Psoas muscle (tissue), 8 donors: ENCODE measurements around the gene STK39. TPM values are rescaled to one million over a fixed set of nuclear protein-coding genes. Genes with fewer than 3 reads are reported as not detected.
A peak's percentile ranks its signal among the peaks of the same experiment; 100 is the strongest.

ENCODE experiments used
- ATAC-seq, 4 donors: fragments of 200-7000 bp; cut with Tn5 transposase; one replicate each; pipeline ENCODE4 v1.9.1; 2020; ENCODE audit warnings: moderate library complexity in 3 of 4, mild to moderate bottlenecking in 2 of 4
- DNase-seq, 2 donors: peaks; one replicate each; pipeline ENCODE4 v3.0.0-alpha.2; 2020
- H3K27ac ChIP-seq: fragments of 200-600 bp; one replicate; pipeline ENCODE4 v1.8.0; 2022
- H3K27me3 ChIP-seq, 3 donors: fragments of 200-600 bp in 1 of 3; one replicate each; pipeline versions ENCODE4 v1.6.1 to v1.8.0; 2013 to 2022; ENCODE audit warnings: low read length in 2 of 3, mild to moderate bottlenecking in 2 of 3, moderate library complexity in 1 of 3; ENCODE audit not compliant: insufficient read depth in 3 of 3
- H3K36me3 ChIP-seq, 2 donors: fragments of 200-600 bp in 1 of 2; one replicate each; pipeline versions ENCODE4 v1.6.1 to v1.8.0; 2013 to 2022; ENCODE audit warnings: low read depth in 1 of 2, mild to moderate bottlenecking in 1 of 2, moderate library complexity in 1 of 2; ENCODE audit not compliant: insufficient read depth in 1 of 2
- H3K4me1 ChIP-seq: fragments of 200-600 bp; one replicate; pipeline ENCODE4 v1.8.0; 2022
- H3K4me3 ChIP-seq: fragments of 200-600 bp; one replicate; pipeline ENCODE4 v1.8.0; 2022; ENCODE audit warnings: mild to moderate bottlenecking
- H3K9me3 ChIP-seq: fragments of 200-600 bp; one replicate; pipeline ENCODE4 v1.8.0; 2022
- WGBS, 3 donors: extraction: QIAGEN DNeasy Blood & Tissue Kit; methylation state at CpG; one replicate each; pipeline versions ENCODE4 v1.1.6 to v1.1.7; 2013; 5-methylcytosine and 5-hydroxymethylcytosine counted together
- intact Hi-C, 2 donors: fragments of 100-400 bp; cut with DNase I; formaldehyde crosslinking; loops; one replicate each; pipeline versions ENCODE4 v1.11.0 to v1.14.2; 2022
- polyA plus RNA-seq, 3 donors: library from polyadenylated mRNA; stranded (reverse); fragments of 200-250 nt; gene quantifications; one replicate each; pipeline ENCODE4 v1.2.3, GENCODE V29; 2013
- total RNA-seq, 4 donors: library from RNA; stranded (reverse); fragmentation: NEBNext Ultra II Directional in 2 of 4; extraction: Animal tissue kit (Norgen Biotek cat#: 25700) in 2 of 4; gene quantifications; one replicate each; pipeline versions ENCODE4 v1.2.1 to v1.2.4, GENCODE V29; 2021 to 2023
- TF ChIP-seq, protein P1 (sequence below): fragments of 200-600 bp; IDR thresholded peaks from one replicate; pipeline ENCODE4 v1.8.0; 2022; ENCODE audit warnings: antibody characterized with exemption
- donor health status: healthy with polysubstance abuse.
- donor health status: DM: no; HTN: no; CAD: no; lungs with moderate emphysema.
- donor health status: Bipolar disorder and iron deficiency.
- donor health status: healthy.
- donor health status: DM: yes; HTN: yes; CAD: no.
- donor health status: DM: no; HTN: no; CAD: no.
- donor health status: DM: no; HTN: no; CAD: no.
- donor health status: DM: yes; HTN: yes; CAD: no.

Gene STK39
- total and polyA plus RNA-seq, 7 donors = 2.3 to 10.0 (median 4.9) TPM

DNA sequence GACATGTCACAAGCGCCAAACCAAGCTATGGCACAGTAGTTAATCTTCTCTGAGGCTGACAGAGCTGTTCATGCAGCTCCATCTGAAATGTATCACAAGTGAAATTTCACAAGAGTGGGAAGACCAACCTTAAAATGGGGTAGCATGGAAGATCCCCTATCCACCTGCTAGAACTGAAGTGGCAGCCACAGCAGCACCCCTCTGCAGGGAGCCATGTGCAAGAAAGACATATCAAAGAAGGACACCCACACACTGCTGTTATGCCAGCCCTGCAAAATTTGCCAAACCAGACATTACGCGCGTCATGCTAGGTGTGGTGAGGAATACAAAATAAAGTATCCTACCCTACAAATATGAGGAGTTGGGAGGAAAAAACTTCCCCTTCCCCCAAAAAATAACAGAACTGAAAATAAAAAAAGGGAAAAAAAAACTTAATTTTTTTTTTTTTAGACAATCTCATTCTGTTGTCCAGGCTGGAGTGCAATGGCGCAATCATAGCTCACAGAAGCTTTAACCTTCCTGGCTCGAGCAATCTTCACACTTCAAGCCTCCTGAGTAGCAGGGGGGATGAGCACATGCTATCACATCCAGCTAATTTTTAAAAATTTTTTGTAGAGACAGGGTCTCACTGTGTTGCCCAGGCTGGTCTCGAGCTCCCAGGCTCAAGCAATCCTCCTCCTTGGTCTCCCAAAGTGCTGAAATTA is 76.2 kb downstream of the STK39 start:
- no peaks in the 10 kb centered on the region for H3K27me3 ChIP-seq
- DNase-seq = no peak
- WGBS, 3 donors = 84 to 94% (median 89%) methylated on average over 7 of the region's 7 CpGs
- no peaks in the 10 kb centered on the region for H3K4me1 ChIP-seq
- no peak overlapping the region for H3K4me3 ChIP-seq
- intact Hi-C loops = no loop called here
- H3K36me3 ChIP-seq = no peaks in the 10 kb centered on the region
- TF ChIP-seq, protein P1, sequence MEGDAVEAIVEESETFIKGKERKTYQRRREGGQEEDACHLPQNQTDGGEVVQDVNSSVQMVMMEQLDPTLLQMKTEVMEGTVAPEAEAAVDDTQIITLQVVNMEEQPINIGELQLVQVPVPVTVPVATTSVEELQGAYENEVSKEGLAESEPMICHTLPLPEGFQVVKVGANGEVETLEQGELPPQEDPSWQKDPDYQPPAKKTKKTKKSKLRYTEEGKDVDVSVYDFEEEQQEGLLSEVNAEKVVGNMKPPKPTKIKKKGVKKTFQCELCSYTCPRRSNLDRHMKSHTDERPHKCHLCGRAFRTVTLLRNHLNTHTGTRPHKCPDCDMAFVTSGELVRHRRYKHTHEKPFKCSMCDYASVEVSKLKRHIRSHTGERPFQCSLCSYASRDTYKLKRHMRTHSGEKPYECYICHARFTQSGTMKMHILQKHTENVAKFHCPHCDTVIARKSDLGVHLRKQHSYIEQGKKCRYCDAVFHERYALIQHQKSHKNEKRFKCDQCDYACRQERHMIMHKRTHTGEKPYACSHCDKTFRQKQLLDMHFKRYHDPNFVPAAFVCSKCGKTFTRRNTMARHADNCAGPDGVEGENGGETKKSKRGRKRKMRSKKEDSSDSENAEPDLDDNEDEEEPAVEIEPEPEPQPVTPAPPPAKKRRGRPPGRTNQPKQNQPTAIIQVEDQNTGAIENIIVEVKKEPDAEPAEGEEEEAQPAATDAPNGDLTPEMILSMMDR = no peak
- no peak for ATAC-seq
- H3K9me3 ChIP-seq = no peaks in the 10 kb centered on the region
- H3K27ac ChIP-seq = no peak overlapping the region

DNA sequence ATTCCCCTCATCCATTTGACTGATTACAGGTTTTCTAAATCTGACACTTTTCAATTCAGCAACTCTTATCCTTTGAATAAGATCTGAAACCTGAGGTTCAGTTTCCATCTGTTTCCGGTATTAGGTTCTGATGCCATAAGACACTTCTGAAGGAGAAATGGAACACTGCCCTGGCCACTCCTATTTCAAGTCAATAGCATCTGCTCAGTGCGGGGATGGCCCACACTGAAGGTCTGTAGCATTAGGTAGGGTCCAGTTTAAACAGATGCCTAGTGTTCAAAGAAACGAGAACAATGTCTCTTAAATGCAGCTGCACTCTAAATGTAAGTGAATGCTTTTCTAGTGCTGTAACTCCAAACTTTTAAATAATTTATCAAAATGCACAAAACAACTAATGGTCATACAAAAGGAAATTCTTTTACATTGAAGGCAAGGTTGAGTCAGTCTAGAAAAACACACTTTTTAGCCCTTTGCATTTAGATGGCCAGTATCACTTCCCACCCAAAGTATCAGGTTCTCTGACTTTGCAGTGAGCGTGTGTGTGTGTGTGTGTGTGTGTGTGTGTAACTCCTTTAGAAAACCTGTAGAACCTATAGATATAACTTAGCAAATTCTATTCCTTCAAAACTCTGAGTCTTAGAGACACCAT is 78.2 kb downstream of the STK39 start:
- H3K27ac ChIP-seq = no peak overlapping the region
- H3K27me3 ChIP-seq = no peaks in the 10 kb centered on the region
- H3K4me3 ChIP-seq = no peak overlapping the region
- H3K4me1 ChIP-seq = no peaks in the 10 kb centered on the region
- 59 to 84% (median 71%) methylated on average over 4 of the region's 4 CpGs for WGBS, 3 donors
- TF ChIP-seq, protein P1 = no peak
- H3K9me3 ChIP-seq = no peaks in the 10 kb centered on the region
- ATAC-seq (no peak), DNase-seq (no peak)
- intact Hi-C loops = no loop called here
- no peaks in the 10 kb centered on the region for H3K36me3 ChIP-seq

DNA sequence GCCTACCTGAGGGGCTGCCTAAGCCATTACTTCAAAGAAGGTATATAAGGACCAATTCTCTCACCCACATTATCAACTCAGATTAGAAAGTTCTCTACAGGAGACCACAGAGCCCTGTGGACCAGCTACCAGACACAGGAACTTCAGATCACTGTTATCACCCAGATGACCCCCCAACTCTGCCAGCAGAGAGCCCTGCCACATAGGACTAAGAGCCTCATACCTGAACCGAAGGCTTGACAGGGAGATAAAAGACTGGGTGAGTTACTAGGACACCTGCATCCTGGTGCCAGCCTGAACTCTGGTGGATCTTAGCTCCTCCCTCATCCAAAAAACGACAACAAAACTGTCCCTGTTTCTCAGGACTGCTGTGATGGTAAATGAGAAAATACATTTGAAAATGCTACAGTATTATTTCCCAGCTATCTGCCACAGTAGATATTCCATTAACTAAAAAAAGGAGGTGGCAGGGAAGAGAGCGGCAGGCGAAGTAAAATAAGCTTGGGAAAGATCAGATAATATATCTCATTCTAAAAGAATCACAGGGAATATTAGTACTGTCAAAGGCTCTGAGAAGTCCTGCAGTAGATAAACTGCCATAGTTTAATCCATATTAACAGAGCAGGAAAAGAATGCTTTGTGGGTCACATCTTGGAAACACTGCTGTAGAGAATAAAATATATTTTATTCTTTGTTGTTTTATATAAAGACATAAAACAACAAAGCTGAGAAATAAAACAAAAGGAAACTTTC is 79.7 kb downstream of the STK39 start:
- H3K27ac ChIP-seq = no peak overlapping the region
- H3K4me3 ChIP-seq = no peak overlapping the region
- DNase-seq = no peak
- ATAC-seq = peak in 1 of 4 donors; percentile 36
- H3K4me1 ChIP-seq = no peaks in the 10 kb centered on the region
- TF ChIP-seq, protein P1 = no peak
- H3K36me3 ChIP-seq = no peaks in the 10 kb centered on the region
- H3K9me3 ChIP-seq = no peaks in the 10 kb centered on the region
- 88 to 91% (median 89%) methylated on average over 4 of the region's 4 CpGs for WGBS, 3 donors
- intact Hi-C loops = no loop called here
- no peaks in the 10 kb centered on the region for H3K27me3 ChIP-seq

DNA sequence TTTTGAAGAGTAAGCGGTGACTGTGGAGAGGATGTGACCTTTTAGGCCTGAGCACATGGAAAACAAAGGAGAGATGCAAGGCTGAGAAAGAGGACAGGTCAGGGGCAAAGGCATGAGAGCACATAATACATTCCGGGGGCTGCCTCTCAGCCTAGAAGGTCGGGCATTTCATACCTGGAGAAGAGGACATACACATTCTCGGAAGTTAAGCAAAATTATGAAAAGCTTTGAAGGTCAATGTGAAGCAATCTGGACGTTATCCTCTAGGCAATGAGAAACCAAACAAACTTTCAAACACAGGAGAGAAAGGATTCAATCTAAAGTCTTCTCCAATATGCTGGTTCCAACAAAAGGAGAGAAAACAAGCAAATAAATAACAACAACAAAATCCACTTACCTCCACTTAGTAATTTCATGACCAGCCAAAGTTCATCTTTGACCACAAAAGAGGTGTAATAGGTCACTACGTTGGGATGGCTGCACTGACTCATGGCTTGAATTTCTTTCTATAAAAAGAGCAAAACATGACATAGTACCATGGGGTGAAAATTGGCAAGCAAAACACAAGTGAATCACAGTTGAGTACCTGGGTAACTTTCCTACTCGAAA is 80.4 kb downstream of the STK39 start:
- H3K27ac ChIP-seq = no peak overlapping the region
- WGBS, 3 donors = 85 to 87% (median 85%) methylated on average over 7 of the region's 7 CpGs
- H3K4me3 ChIP-seq = no peak overlapping the region
- DNase-seq (no peak), ATAC-seq (peak in 3 of 4 donors; percentile 36 to 87 (median 53))
- TF ChIP-seq, protein P1 = no peak
- no peaks in the 10 kb centered on the region for H3K4me1 ChIP-seq
- no peaks in the 10 kb centered on the region for H3K27me3 ChIP-seq
- intact Hi-C loops = no loop called here
- H3K9me3 ChIP-seq = no peaks in the 10 kb centered on the region
- H3K36me3 ChIP-seq = no peaks in the 10 kb centered on the region
